Suprapubic skin (tissue), 3 donors: ENCODE data around the gene PKM.

Source experiments
- CTCF ChIP-seq, 2 donors: fragments of 200-600 bp in 1 of 2; fragments of 450-650 bp in 1 of 2; sonication (generic) in 1 of 2; IDR thresholded peaks; one replicate each; pipeline ENCODE4 v1.5.1; 2016 to 2019; ENCODE audit warnings: antibody characterized with exemption in 2 of 2, mild to moderate bottlenecking in 1 of 2, moderate library complexity in 1 of 2
- POLR2A ChIP-seq, 2 donors: fragments of 450-650 bp; IDR thresholded peaks; one replicate each; pipeline ENCODE4 v1.6.1; 2017; ENCODE audit warnings: antibody characterized with exemption in 2 of 2, mild to moderate bottlenecking in 2 of 2, moderate library complexity in 2 of 2

GRCh38 chr15:72223278-72223677, 7.7 kb downstream of the PKM start:
- no peak for TF ChIP-seq CTCF (IDR thresholded peaks at IDR 0.05)
- TF ChIP-seq POLR2A (IDR thresholded peaks at IDR 0.05): no peak
